ENCODE results near the gene PTPN18.

Gene PTPN18

GRCh38 chr2:130368786-130369185 is 12.9 kb downstream of the PTPN18 start:
- DNase-seq: no peak

DNA sequence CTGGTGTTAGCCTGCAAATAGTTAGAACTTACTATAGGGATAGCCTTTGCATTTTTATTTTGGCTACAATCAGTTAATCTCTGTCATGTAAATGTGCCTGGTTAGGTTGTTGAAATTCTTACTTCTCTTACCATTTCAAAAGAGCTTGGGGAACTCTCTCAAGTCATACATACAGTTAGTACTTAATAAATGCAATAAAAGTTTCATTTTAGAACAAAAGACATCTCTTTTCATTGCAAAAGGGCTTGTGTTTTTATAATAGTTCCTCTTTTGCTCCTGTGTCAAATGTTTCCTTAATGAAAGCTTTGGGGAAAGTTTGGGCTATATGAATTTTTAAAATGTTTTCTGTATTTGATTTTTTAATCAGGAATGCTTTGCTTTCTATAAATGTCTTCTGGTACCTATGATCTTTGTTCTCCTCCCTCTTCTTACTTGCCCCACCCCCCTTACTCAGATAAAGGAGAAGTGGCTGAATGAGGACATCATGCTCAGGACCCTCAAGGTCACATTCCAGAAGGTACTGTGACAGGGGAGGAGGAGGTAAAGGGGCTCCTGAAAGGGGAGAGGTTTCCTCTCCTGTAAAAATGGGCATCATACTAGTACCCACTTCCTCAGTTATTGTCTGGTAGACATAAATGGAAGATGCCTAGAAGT is 13.6 kb downstream of the PTPN18 start:
- no peak for DNase-seq

- DNase-seq: no peak
Observed at GRCh38 chr2:130369965-130370341, 14.1 kb downstream of the PTPN18 start.

DNA sequence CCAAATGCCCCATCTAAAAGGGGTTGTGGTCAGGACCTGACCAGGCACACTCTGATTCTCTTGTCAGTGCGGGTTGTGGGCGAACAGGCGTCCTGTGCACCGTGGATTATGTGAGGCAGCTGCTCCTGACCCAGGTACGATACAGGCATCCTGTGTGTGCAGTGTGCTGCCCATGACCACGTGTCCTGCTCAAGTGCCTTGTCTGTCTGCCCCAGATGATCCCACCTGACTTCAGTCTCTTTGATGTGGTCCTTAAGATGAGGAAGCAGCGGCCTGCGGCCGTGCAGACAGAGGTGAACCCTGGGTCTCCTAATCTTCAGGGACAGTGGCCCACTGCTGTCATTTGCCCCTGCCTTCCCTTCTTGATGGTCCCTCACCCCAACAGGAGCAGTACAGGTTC is 14.6 kb downstream of the PTPN18 start:
- DNase-seq: no peak

DNA sequence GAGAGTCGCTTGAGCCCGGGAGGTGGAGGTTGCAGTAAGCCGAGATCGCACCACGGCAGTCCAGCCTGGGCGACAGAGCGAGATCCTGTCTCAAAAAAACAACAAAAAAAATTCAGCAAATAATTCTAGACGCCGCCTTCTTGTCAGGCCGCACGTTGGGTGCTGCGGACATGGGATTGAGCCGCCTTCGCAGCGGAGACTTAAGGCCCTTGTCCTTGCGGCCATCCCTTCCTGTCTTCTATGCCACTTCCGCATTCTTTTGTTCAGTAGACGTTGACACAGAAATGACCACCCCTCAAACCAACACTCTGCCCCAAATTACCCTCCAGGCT is 15.8 kb downstream of the PTPN18 start:
- DNase-seq: peak; percentile 58

DNA sequence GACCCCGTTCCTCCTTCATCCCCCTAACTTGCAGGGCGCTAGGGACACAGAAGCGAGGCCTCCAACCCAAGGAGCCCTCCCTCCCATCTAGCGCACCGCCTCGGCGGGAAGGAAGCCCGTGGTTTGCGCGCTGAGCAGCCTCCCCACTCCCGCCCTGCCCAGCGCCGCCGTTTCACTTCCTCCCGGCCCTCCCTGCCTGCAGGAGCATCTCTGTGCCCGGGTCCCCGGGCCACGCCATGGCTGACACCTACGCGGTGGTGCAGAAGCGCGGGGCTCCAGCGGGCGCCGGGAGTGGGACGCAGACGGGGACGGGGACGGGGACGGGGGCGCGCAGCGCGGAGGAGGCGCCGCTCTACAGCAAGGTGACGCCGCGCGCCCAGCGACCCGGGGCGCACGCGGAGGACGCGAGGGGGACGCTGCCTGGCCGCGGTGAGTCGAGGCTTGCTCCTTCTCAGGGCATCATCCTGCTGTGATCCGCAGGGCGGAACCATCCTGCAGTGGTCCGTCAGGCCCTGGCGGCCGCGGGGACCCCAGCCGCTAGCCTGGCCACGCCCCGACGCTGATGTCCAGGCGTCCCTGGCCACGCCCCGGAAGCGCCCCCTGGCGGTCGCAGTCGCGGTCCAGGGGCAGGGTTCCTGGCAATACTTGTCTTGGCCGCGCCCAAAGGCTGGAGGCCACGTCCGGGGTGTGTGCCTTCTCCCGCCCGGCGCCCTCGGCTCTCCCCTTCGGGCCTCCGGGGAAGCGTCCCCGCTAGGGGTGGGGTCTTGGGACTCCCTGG is 16.4 kb downstream of the PTPN18 start:
- peak; percentile 65 for DNase-seq

DNA sequence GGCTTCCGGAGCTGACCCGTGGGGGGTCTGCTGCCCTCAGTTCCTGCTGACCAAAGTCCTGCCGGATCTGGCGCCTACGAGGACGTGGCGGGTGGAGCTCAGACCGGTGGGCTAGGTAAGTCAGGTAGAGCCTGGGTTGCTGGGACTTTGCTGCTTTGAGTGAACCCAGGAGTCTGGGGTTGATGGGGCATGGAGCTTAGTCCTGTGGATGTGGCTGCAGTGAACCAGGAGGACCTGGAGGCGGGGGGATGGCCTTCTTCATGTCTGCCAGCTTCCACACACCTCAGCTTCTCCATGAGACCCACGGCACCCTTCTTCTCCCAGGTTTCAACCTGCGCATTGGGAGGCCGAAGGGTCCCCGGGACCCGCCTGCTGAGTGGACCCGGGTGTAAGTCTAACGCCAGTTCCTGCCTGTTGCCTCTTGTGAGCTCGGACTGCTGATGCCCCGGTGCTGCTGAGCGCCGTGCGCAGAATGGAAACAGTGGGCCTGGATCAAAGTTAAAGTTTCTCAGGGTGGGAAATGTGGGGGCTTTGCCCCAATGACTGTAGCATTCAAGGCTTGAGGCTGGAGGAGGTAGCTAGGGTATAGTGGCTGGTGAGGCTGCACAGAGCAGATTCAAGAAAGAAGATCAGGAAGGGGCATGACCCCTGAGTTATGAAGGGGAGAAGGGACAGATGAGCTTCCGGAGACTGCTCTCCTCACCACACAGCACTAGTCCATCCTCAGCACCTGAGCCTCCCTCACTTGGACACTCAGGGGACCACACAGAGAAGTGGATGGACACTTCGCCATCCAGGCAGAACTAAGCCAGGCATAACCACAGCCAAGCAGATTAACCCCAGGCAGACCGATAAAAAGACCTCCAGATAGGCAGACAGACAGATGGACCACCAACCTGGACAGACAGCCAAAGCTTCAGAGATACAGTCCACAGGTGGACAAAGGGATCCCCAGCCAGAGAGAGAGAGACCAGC is 17.3 kb downstream of the PTPN18 start:
- no peak for DNase-seq

- no peak for DNase-seq
Observed at GRCh38 chr2:130373808-130374365, 18.0 kb downstream of the PTPN18 start.

- no peak for DNase-seq
Observed at GRCh38 chr2:130374587-130375290, 18.9 kb downstream of the PTPN18 start.

GRCh38 chr2:130375291-130376266 is 19.7 kb downstream of the PTPN18 start:
- DNase-seq: no peak

DNA sequence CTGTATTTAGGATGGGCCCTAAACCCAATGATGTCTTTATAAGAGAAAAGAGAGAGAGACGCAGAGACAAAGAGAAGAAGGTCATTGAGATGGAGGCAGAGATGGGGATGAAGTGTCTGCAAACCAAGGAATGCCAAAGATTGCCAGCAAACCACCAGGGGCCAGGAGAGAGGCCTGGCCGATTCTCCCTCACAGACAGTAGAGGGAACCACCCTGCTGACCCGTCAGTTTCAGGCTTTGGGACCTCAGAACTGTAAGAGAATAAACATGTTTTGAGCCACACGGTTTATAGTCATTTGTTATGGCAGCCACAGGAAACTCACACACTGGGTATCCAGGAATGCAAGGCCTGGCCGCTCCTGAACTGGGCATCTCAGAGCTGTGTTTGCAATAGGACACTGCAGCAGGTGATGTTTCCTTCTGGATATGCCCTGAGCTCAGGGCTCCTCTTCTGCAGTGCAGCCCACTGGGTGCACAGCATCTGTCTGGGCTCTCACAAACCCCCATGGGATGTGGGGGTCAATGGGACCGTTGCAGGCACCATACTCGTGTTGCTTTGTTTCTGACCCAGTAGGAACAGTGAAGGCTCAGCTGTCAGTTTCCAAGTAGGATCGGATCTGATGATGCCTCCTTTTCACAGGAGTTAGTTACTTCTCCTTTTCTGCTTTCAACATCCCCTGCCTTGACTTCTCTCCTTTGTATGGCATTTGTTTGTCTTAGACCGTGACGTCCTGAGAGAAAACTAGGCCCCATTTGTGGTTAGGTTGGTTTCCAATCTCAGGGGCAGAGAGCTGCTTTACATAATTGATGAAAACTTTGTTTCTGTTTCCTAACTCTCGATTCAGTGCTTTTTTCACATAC is 20.8 kb downstream of the PTPN18 start:
- no peak for DNase-seq

GRCh38 chr2:130377491-130377890 is 21.6 kb downstream of the PTPN18 start:
- no peak for DNase-seq

DNA sequence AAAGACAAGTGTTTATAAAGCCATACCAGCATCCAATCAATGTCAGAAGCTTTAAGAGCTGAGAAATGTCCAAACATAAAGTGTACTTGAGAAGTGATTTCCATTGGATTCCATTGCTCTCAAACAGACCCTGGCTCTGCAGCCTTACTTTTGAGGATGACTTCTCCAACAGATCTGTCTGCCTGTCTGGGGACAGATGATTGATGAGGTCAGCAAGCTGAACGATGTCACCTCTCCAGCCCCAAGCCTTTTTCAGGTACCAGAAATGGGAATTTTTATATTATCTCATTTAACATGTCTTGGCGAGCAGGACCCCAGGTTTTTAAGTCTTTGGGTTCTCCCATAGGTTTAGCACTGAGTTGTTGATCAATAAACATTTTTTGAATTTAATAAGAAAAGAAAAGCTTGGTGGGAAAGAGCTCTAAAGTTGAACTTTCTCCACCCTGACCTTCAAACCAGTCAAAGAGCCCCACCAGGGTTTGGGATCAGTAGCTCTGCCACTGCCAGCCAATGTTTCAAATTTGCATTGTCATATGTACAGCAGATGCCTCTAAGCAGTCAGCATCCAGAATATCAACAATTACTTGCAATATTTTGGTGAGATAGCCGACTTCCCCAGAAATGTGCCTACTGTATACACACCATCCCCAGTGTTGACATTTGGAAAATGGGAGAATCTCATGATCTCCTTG is 22.5 kb downstream of the PTPN18 start:
- DNase-seq: no peak

DNA sequence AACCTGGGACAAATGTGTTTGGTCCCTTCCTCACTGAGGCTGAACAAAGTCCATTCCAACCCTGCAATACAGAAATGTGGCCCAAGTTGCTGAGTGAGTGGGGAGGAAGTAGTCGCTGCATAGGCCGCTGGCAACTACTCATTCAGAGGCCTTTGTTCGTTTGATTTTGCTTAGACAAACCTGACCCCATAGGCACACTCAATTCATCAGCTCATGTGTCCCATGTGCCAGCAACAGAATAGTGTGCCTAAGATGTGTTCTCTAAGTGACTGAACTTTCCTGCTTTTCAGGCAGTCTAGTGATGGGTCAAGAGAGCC is 23.0 kb downstream of the PTPN18 start:
- DNase-seq: no peak

DNA sequence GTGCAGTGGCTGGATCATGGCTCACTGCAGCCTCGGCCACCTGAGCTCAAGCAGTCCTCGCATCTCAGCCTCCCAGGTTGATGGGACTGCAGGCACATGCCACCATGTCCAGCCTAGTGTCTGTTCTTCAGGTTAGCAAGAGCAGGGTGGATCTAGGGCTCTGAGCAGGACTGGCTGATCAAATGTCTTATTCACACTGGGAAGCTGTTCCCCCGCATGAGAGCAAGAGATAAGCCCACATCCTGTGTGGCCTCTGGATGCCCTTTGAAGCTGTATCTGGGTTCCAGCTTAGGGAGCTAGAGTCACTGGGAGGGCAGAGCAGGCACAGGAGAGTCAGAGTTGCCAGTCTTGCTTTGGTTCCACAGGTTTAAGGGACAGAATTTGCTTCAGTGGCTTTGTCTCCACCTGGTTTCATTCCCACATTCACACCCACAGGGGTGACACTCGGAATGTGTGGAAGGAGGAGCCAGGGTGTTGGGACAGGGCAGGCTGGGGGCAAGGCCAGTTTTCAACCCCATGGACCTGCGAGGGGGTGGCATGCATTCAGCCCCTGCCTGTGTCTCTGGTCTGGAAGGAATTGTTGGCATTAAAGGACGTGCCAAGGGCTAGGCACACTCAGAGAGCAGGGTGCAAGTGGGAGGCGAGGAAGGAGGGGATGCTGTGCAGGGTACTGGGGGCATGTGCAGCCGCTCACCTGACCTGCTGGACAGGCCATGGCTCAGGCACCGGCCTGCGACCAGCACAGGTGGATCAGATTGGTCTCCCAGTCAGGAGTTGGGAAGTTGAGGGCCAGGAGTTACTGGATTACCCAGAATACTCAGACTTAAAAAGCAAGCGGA is 24.5 kb downstream of the PTPN18 start:
- DNase-seq: no peak

GRCh38 chr2:130381145-130381544 is 25.3 kb downstream of the PTPN18 start:
- DNase-seq: no peak

GRCh38 chr2:130381619-130382018 is 25.8 kb downstream of the PTPN18 start:
- no peak for DNase-seq

DNA sequence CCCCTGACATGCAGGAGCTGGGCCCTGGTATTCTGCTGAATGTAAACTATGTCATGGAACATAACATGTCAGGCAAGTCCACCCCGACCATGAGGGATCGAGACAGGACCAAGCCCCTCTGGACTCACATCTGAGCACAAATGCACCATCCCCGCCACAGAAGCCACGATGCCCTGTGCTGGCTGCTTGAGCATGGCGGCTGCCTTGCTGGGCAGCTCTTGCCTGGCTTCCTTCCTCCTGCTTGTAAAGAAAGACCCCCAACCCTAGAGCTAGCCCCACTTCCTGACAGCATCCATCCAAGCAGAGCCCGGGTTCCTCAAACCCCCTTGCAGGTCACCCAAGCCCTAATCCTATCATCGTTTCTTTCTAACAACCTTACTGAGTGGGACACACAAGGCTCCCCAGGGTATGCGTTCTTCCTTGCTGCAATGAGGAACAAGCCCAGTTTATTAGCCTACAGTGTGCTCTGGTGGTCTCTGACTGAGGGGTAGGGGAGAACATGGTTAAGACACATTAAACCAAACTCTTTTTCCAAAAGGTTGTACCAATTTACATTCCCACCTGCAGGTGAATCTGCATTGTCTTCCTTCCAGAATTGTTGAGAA is 26.6 kb downstream of the PTPN18 start:
- no peak for DNase-seq

DNA sequence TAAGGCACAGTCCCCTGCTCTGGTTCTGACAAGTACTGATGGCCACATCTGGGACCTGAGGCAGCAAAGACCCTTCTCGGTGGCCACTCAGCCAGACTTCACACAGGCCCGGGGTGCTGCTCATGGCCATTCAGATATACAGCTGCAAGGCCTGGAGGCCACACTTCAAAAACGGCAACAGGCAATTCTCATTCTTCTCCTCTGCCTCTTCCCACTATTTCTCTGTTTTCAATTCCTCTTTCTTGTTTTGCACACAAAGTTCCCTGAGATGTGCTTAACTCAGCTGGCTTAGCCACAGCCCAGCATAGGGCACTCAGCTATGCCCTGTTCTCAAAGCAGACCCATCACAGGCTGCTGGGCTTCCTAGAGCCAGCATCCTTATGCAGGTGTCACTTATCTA is 29.9 kb downstream of the PTPN18 start:
- DNase-seq: no peak
